Panc1 (cell line): ENCODE data around the gene HOXD11. TPM values are rescaled to one million over a fixed set of nuclear protein-coding genes. Genes with fewer than 3 reads are reported as not detected.

Source experiments
- ATAC-seq: fragments of 200-7000 bp; cut with Tn5 transposase; 2 replicates; pipeline ENCODE4 v1.9.1; 2020; ENCODE audit warnings: mild to moderate bottlenecking, moderate library complexity
- BruUV-seq: library from RNA; stranded (reverse); fragments of 400-500 nt; replicated peaks from 2 replicates; lab custom pipeline; 2021; lab: Mats Ljungman, UMichigan
- CTCF ChIA-PET: fragments of 300-600 bp; sonication (Branson Sonifier 250); formaldehyde crosslinking; loops from one replicate; lab custom pipeline; 2022; ENCODE audit warnings: antibody characterized with exemption; lab: Charles Lee
- POLR2A ChIA-PET: fragments of 300-600 bp; sonication (Branson Sonifier 250); formaldehyde crosslinking; loops from one replicate; lab custom pipeline; 2022; ENCODE audit warnings: antibody characterized with exemption; lab: Charles Lee
- DNase-seq: peaks from one replicate; pipeline ENCODE4 v3.0.0-alpha.2; 2010; ENCODE audit warnings: low read depth, low spot score
- H3K27ac ChIP-seq: 2 replicates; pipeline ENCODE4 v1.5.1; 2011; ENCODE audit warnings: mild to moderate bottlenecking, low read length, inconsistent platforms
- H3K27me3 ChIP-seq: fragments of 200-500 bp; sonication (Bioruptor generic); 2 replicates; pipeline ENCODE4 v1.6.0; 2014; ENCODE audit warnings: low read length, inconsistent platforms; ENCODE audit not compliant: control insufficient read depth, insufficient read depth
- H3K36me3 ChIP-seq: fragments of 200-500 bp; sonication (Bioruptor generic); 2 replicates; pipeline ENCODE4 v1.5.1; 2014; ENCODE audit warnings: inconsistent platforms, mild to moderate bottlenecking, low read length, moderate library complexity; ENCODE audit not compliant: control insufficient read depth, insufficient read depth
- H3K4me1 ChIP-seq: 2 replicates; pipeline ENCODE4 v1.5.1; 2011; ENCODE audit warnings: inconsistent platforms, mild to moderate bottlenecking, low read length, moderate library complexity; ENCODE audit not compliant: control insufficient read depth, insufficient read depth
- H3K4me3 ChIP-seq, 2 experiments: 2 replicates each; pipeline ENCODE4 v1.5.1; 2011 to 2012; ENCODE audit warnings: low read depth in 2 of 2, low read length in 2 of 2, mild to moderate bottlenecking in 2 of 2, inconsistent platforms in 1 of 2, moderate library complexity in 1 of 2
- H3K9me3 ChIP-seq: fragments of 200-500 bp; sonication (Bioruptor generic); 2 replicates; pipeline ENCODE4 v1.5.1; 2014; ENCODE audit warnings: low read depth, mild to moderate bottlenecking, inconsistent platforms, low read length, moderate library complexity; ENCODE audit not compliant: control insufficient read depth, insufficient read depth
- POLR2AphosphoS5 ChIP-seq: IDR thresholded peaks from 2 replicates; pipeline ENCODE4 v1.6.1; 2012; ENCODE audit warnings: mild to moderate bottlenecking, low read depth, low read length, moderate library complexity
- SIN3A ChIP-seq: IDR thresholded peaks from 2 replicates; pipeline ENCODE4 v1.6.1; 2012; ENCODE audit warnings: low read depth, mild to moderate bottlenecking, low read length, moderate library complexity, borderline replicate concordance; ENCODE audit not compliant: insufficient read depth
- TCF7L2 ChIP-seq: IDR thresholded peaks from 2 replicates; pipeline ENCODE4 v1.6.1; 2011; ENCODE audit warnings: mild to moderate bottlenecking, low read depth, low read length, inconsistent platforms
- in situ Hi-C: cut with HindIII; loops from 2 replicates; pipeline ENCODE4 v1.10.0; 2016; ENCODE audit warnings: low sequenced_read_pairs, low pct_unique_long_range_greater_than_20kb
- intact Hi-C: fragments of 100-400 bp; cut with micrococcal nuclease; formaldehyde crosslinking; loops from one replicate; pipeline ENCODE4 v1.10.0; 2022; ENCODE audit not compliant: unreplicated experiment
- total RNA-seq: library from RNA; stranded (reverse); gene quantifications from one replicate; pipeline ENCODE4 v1.2.1, GENCODE V29; 2021; ENCODE audit not compliant: unreplicated experiment
- TF ChIP-seq, protein P1 (sequence below), 2 experiments: IDR thresholded peaks; 2 replicates each; pipeline ENCODE4 v1.6.1; 2011 to 2012; ENCODE audit warnings: low read depth in 2 of 2, control low read depth in 1 of 2, low read length in 1 of 2, mild to moderate bottlenecking in 1 of 2, moderate library complexity in 1 of 2; ENCODE audit not compliant: insufficient read depth in 1 of 2
- TF ChIP-seq, protein P2 (sequence below): fragments of 450-650 bp; IDR thresholded peaks from 2 replicates; pipeline ENCODE4 v1.5.1; 2017; ENCODE audit warnings: mild to moderate bottlenecking

The HOXD11 gene
- total RNA-seq, 1 experiment from 2014 or later, result 0.49 TPM

DNA sequence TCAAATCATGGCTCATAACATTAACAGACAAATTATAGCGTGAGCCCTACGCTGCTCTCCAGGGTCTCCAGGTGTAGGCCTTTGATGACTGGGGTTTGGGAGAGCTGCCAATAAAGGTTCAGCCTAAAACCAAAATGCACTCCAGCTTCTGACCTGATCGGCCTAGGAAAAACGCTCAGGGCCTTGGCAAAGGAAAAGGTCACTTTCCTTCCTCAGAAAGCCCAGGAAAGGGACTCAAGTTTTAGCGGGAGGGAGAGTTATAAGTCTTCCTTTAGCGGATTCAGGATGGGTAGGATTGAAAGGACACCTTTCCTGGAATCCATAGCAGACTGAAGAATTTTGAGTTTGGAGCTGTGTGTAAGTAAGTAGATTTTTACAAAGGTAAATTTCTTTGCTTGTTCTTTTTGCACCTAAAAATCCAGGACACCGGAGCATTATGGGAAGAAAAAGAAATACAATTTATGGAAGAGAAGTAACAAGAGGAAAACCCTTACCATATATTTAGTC is 32.1 kb upstream of the HOXD11 start:
- H3K4me3 ChIP-seq, result no peak overlapping the region
- POLR2A ChIA-PET, result no interaction called here
- BruUV-seq, result no TSS peak
- H3K36me3 ChIP-seq, result no peaks in the 10 kb centered on the region
- TF ChIP-seq SIN3A (no peak), TCF7L2 (no peak), POLR2AphosphoS5 (no peak)
- TF ChIP-seq, protein P1, sequence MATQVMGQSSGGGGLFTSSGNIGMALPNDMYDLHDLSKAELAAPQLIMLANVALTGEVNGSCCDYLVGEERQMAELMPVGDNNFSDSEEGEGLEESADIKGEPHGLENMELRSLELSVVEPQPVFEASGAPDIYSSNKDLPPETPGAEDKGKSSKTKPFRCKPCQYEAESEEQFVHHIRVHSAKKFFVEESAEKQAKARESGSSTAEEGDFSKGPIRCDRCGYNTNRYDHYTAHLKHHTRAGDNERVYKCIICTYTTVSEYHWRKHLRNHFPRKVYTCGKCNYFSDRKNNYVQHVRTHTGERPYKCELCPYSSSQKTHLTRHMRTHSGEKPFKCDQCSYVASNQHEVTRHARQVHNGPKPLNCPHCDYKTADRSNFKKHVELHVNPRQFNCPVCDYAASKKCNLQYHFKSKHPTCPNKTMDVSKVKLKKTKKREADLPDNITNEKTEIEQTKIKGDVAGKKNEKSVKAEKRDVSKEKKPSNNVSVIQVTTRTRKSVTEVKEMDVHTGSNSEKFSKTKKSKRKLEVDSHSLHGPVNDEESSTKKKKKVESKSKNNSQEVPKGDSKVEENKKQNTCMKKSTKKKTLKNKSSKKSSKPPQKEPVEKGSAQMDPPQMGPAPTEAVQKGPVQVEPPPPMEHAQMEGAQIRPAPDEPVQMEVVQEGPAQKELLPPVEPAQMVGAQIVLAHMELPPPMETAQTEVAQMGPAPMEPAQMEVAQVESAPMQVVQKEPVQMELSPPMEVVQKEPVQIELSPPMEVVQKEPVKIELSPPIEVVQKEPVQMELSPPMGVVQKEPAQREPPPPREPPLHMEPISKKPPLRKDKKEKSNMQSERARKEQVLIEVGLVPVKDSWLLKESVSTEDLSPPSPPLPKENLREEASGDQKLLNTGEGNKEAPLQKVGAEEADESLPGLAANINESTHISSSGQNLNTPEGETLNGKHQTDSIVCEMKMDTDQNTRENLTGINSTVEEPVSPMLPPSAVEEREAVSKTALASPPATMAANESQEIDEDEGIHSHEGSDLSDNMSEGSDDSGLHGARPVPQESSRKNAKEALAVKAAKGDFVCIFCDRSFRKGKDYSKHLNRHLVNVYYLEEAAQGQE (IDR thresholded peaks at IDR 0.05; ENCODE audit: insufficient read depth in 1 of 2, low read depth in 2 of 2, low read length in 1 of 2), result no peak
- TF ChIP-seq, protein P2, sequence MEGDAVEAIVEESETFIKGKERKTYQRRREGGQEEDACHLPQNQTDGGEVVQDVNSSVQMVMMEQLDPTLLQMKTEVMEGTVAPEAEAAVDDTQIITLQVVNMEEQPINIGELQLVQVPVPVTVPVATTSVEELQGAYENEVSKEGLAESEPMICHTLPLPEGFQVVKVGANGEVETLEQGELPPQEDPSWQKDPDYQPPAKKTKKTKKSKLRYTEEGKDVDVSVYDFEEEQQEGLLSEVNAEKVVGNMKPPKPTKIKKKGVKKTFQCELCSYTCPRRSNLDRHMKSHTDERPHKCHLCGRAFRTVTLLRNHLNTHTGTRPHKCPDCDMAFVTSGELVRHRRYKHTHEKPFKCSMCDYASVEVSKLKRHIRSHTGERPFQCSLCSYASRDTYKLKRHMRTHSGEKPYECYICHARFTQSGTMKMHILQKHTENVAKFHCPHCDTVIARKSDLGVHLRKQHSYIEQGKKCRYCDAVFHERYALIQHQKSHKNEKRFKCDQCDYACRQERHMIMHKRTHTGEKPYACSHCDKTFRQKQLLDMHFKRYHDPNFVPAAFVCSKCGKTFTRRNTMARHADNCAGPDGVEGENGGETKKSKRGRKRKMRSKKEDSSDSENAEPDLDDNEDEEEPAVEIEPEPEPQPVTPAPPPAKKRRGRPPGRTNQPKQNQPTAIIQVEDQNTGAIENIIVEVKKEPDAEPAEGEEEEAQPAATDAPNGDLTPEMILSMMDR, result no peak
- no peak overlapping the region for H3K27ac ChIP-seq
- H3K9me3 ChIP-seq, result no peaks in the 10 kb centered on the region
- ATAC-seq, result no peak
- CTCF ChIA-PET, result no interaction called here
- H3K4me1 ChIP-seq, result no peaks in the 10 kb centered on the region; the same call in 1 of the 2 replicates
- in situ Hi-C loops (no loop called here), intact Hi-C loops (no loop called here)
- H3K27me3 ChIP-seq, result peaks cover 18% of the 10 kb centered on the region
- DNase-seq, result no peak

DNA sequence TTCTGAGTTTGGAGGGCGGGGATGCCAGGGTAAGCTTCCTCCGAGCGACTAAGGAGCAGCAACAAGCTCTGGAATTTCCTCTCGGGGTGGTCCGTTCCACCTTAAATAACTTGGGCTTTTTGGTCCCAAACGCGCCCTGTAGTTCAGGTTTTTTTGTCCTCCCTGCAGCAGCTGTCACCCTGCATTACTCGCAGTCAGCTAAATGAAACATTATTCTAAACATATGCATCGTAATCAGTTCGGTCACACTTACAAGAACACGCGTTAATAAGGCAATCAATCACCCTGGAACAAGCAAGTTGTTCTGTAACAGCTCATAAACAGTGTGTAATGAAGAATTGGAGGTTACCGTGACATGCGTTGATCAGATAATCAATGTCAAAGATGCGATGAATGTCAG is 31.6 kb upstream of the HOXD11 start:
- intact Hi-C loops (no loop called here), in situ Hi-C loops (no loop called here)
- TF ChIP-seq, protein P2, result no peak
- TF ChIP-seq TCF7L2 (no peak), POLR2AphosphoS5 (no peak), SIN3A (no peak)
- TF ChIP-seq, protein P1 (IDR thresholded peaks at IDR 0.05; ENCODE audit: insufficient read depth in 1 of 2, low read depth in 2 of 2, low read length in 1 of 2), result no peak
- Histone ChIP-seq H3K27me3 (peaks cover 18% of the 10 kb centered on the region), H3K36me3 (no peaks in the 10 kb centered on the region), H3K9me3 (no peaks in the 10 kb centered on the region), H3K4me1 (no peaks in the 10 kb centered on the region; the same call in 1 of the 2 replicates), H3K27ac (no peak overlapping the region), H3K4me3 (no peak overlapping the region)
- POLR2A ChIA-PET, result no interaction called here
- no peak for DNase-seq
- CTCF ChIA-PET, result no interaction called here
- no TSS peak for BruUV-seq
- no peak for ATAC-seq
